Skin of body (tissue), 3 donors: ENCODE measurements around the gene KCNE3. TPM values are rescaled to one million over a fixed set of nuclear protein-coding genes. Genes with fewer than 3 reads are reported as not detected.
"Not testable (repeated sequence)": the region's sequence is repeated elsewhere in the genome, so short reads cannot be mapped to it uniquely, and the experiment has no call there.

Source experiments
- DNase-seq: peaks from one replicate; lab custom pipeline; 2025; lab: John Stamatoyannopoulos, UW
- small RNA-seq: library from RNA; depleted of rRNA; stranded (forward); fragments of <200 nt; gene quantifications from one replicate; pipeline ENCODE3, GENCODE V24; 2014; ENCODE audit warnings: low replicate concordance
- total RNA-seq: library from RNA; depleted of rRNA; stranded (reverse); fragments of >200 nt; gene quantifications from one replicate; pipeline ENCODE4 v1.2.3, GENCODE V29; 2014

KCNE3 gene
- total RNA-seq, 1 donor from 2014 or later = 3.9 TPM

DNA sequence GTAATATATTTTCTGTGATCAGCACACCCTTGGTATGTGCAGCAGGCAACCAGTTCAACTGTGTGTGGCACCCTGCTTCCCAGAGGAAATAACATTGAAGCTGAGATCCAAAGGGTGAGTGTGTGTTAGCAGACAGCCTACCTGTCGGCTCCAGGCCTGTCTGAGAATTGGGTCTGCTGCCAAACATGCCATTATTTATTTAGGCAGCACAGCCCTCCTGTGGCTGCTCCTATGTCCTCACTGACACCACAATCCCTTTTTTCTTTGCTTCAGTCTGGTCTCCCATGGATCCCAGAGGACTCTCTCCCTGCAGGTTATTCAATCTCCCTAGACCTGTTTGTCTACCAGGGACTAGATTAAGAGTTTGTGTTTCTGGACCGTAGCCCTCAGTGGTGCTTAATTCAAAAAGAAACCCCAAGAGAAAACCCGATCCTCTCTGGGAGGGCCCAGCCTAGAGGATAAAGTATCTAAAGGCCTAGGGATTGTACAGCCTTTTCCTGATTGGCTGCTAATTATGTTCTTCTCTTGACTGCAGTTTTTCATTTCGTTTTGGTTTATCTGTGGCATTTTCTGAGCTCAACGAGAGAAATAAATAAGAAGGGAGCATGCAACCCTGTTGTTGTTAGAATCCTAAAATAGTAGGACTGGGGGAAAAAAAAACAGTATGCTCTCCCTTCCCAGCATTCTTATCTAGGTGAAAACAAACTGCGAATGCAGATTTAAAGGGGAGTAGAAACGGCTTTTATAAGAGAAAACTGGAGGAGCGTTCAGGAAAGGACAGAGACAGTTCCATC lies 24.1 kb downstream of the KCNE3 start:
- DNase-seq = no peak

DNA sequence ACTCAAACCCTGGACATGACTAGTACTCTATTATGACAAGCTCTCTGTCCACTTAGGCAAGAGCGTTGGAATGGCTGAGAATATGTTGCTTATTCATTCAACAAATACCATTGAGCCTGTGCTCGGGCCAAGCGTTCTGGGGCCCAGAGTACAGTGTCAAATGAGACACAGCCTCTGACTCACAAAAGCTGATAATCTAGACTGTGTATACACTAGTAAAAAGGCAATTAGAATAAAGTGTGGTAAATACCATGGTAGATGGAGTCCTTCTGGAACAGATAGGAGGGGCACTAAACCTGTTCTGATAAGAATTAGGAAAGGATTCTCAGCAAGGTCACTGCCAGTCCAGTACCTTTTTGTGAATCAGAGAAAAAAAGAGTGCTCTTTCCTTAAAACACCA lies 24.7 kb downstream of the KCNE3 start:
- no peak for DNase-seq

DNA sequence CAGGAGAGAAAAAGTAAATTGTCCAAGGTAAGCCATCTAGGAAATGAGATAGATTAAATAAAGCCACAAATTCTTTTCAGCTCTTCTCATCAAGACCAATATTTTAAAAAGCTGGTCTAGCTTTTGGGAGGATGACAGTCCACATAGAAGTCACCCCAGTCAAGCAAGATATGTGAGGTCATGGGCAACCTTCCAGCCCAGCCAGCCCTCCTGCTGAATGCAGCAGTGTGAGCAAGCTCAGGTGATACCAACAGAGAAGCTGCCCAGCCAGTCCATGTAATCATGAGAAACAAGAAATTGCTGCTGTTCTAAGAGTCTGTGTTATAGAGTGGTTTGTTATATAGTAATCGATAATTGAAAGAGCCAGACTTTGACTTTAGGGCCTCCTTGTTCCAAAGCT lies 28.7 kb downstream of the KCNE3 start:
- DNase-seq = no peak

- DNase-seq = no peak
These were observed 29.8 kb downstream of the KCNE3 start for GRCh38 chr11:74437441-74438042.

GRCh38 chr11:74434528-74434927 lies 32.8 kb downstream of the KCNE3 start:
- no peak for DNase-seq

GRCh38 chr11:74429205-74429604 lies 38.1 kb downstream of the KCNE3 start:
- no peak for DNase-seq

GRCh38 chr11:74427384-74427886 lies 39.9 kb downstream of the KCNE3 start:
- DNase-seq = no peak

- DNase-seq = no peak
These were observed 42.2 kb downstream of the KCNE3 start for GRCh38 chr11:74425100-74425499.

- peak; percentile 2 for DNase-seq
These were observed 48.8 kb downstream of the KCNE3 start for GRCh38 chr11:74418509-74418895.

DNA sequence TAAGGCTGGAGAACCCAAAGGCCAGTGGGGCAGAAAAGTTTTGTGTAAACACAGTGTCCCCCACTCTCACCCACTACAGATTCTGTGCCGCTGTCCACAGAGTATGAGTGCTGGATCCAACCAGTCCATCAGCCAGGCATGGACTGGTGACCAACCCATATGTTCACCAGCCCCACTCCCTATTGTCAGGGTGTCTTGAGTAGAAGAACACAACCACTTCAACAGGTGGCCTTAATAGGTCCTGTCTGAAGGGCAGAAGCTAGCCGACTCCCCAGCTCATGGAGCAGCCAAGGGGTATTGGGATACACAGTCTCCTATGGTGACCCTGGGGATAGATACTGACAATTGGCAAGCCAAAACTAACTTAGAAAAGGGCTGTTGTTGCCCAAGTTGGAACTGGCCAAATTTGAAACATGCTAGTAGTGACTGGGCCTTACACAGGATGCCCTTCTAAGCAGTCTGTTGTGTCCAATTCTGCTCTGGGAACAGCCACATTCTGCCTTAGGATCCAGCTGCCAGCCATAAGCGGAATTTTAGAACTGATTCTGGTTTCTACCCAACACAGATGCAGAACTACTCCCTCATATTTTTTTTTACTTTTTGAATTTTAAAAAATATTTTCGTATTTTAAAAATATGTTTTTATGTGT lies 49.4 kb downstream of the KCNE3 start:
- no peak for DNase-seq

DNA sequence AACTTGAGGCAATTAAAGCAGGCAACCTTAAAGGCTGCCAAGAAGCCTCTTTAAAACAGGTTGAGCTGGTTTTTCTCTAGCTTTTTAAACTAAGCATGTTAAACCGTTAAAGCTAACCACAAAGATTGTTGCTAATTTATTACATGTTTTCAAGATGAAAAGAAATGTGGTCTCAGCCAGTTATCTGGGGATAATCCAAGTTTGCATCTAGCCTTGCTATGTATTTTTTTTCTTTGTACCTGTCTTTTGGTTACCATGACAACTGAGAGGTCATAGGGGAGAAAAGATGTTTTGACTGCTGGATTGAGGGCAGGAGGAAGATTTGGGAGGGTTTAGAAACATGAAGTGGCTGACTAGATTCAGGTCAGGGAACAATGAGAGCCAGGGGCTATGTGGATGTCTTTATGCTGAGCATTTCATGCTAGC lies 50.0 kb downstream of the KCNE3 start:
- peak; percentile 52 for DNase-seq

GRCh38 chr11:74416974-74417373 lies 50.4 kb downstream of the KCNE3 start:
- DNase-seq = not testable (repeated sequence)

- no peak for DNase-seq
These were observed 54.5 kb downstream of the KCNE3 start for GRCh38 chr11:74412733-74413359.

GRCh38 chr11:74412321-74412720 lies 55.0 kb downstream of the KCNE3 start:
- no peak for DNase-seq

GRCh38 chr11:74409633-74410032 lies 57.7 kb downstream of the KCNE3 start:
- no peak for DNase-seq

Small RNA genes within 50 kb of the gene (small RNA-seq; reads per million reads assigned to genes)
- gene CYCSP27 = not detected

Other genes starting within 250 kb of the KCNE3 start
- gene P4HA3, start 155.9 kb downstream of the KCNE3 start, total RNA-seq = 0.79 TPM
- gene PGM2L1, start 69.1 kb downstream of the KCNE3 start, total RNA-seq = 6.1 TPM
- 2.1 TPM for gene LIPT2, start 26.2 kb upstream of the KCNE3 start, total RNA-seq
- gene POLD3, start 125.0 kb upstream of the KCNE3 start, total RNA-seq = 16.4 TPM